Measurements from ENCODE around the gene DOK7. TPM values are rescaled to one million over a fixed set of nuclear protein-coding genes. Genes with fewer than 3 reads are reported as not detected.

DOK7 gene
- total RNA-seq, 2 donors from 2014 or later = 8.2 to 16.4 TPM

GRCh38 chr4:3516061-3516835 lies 53.1 kb downstream of the DOK7 start:
- Histone ChIP-seq H3K4me3 (no peak overlapping the region), H3K4me1 (replicated peaks) (no peaks in the 10 kb centered on the region), H3K27me3 (replicated peaks; ENCODE audit: insufficient read depth) (no peaks in the 10 kb centered on the region), H3K9me3 (no peaks in the 10 kb centered on the region), H3K27ac (no peak overlapping the region), H3K36me3 (peaks cover 14 to 18% of the 10 kb centered on the region in 2 donors)
- 86% methylated on average over 32 of the region's 32 CpGs for WGBS
- intact Hi-C loops (cut with DNase I) = no loop called here
- DNase-seq (ENCODE audit: low spot score) = no peak
- TF ChIP-seq POLR2A (IDR thresholded peaks at IDR 0.05) = no peak
- TF ChIP-seq CTCF (IDR thresholded peaks at IDR 0.05) = no peak
- TF ChIP-seq POLR2AphosphoS5 (IDR thresholded peaks at IDR 0.05) = no peak

GRCh38 chr4:3516836-3517730 lies 54.0 kb downstream of the DOK7 start:
- intact Hi-C loops (cut with DNase I) = no loop called here
- no peak for DNase-seq (ENCODE audit: low spot score)
- Histone ChIP-seq H3K27ac (no peak overlapping the region), H3K4me3 (no peak overlapping the region), H3K4me1 (replicated peaks) (no peaks in the 10 kb centered on the region), H3K27me3 (replicated peaks; ENCODE audit: insufficient read depth) (no peaks in the 10 kb centered on the region), H3K9me3 (no peaks in the 10 kb centered on the region), H3K36me3 (peaks cover 14 to 18% of the 10 kb centered on the region in 2 donors)
- TF ChIP-seq POLR2A (IDR thresholded peaks at IDR 0.05) (no peak), CTCF (IDR thresholded peaks at IDR 0.05) (no peak), POLR2AphosphoS5 (IDR thresholded peaks at IDR 0.05) (no peak)
- WGBS = 90% methylated on average over 29 of the region's 29 CpGs

- H3K9me3 ChIP-seq = no peaks in the 10 kb centered on the region
- intact Hi-C loops (cut with DNase I) = no loop called here
- no peaks in the 10 kb centered on the region for H3K4me1 ChIP-seq (replicated peaks)
- 92% methylated on average over 48 of the region's 49 CpGs for WGBS
- H3K4me3 ChIP-seq = no peak overlapping the region
- peaks cover 14 to 18% of the 10 kb centered on the region in 2 donors for H3K36me3 ChIP-seq
- DNase-seq (ENCODE audit: low spot score) = no peak
- no peaks in the 10 kb centered on the region for H3K27me3 ChIP-seq (replicated peaks; ENCODE audit: insufficient read depth)
- H3K27ac ChIP-seq = no peak overlapping the region
- TF ChIP-seq CTCF (IDR thresholded peaks at IDR 0.05) = no peak
- no peak for TF ChIP-seq POLR2AphosphoS5 (IDR thresholded peaks at IDR 0.05)
- TF ChIP-seq POLR2A (IDR thresholded peaks at IDR 0.05) = no peak
Observed at GRCh38 chr4:3517731-3518510, 54.8 kb downstream of the DOK7 start.

- Histone ChIP-seq H3K4me1 (replicated peaks) (no peaks in the 10 kb centered on the region), H3K4me3 (no peak overlapping the region), H3K9me3 (no peaks in the 10 kb centered on the region), H3K36me3 (peaks cover 14 to 19% of the 10 kb centered on the region in 2 donors), H3K27me3 (replicated peaks; ENCODE audit: insufficient read depth) (no peaks in the 10 kb centered on the region), H3K27ac (no peak overlapping the region)
- intact Hi-C loops (cut with DNase I) = no loop called here
- 87% methylated on average over 11 of the region's 11 CpGs for WGBS
- TF ChIP-seq POLR2AphosphoS5 (IDR thresholded peaks at IDR 0.05) (no peak), CTCF (IDR thresholded peaks at IDR 0.05) (no peak), POLR2A (IDR thresholded peaks at IDR 0.05) (no peak)
- DNase-seq (ENCODE audit: low spot score) = no peak
Observed at GRCh38 chr4:3518511-3518880, 55.4 kb downstream of the DOK7 start.
